H9 (cell line): ENCODE results near the gene OR1L1. TPM values are rescaled to one million over a fixed set of nuclear protein-coding genes. Genes with fewer than 3 reads are reported as not detected.

Experiments used
- DNase-seq: peaks from one replicate; pipeline ENCODE4 v3.0.0-alpha.2; 2017
- H2AFZ ChIP-seq: one replicate; pipeline ENCODE4 v1.6.1; 2013; ENCODE audit warnings: mild to moderate bottlenecking, low read length, control low read depth, moderate library complexity
- H2AK5ac ChIP-seq: 2 replicates; pipeline ENCODE4 v1.6.1; 2013; ENCODE audit warnings: low read length, control low read depth, mixed read lengths; ENCODE audit not compliant: insufficient read length
- H2BK120ac ChIP-seq: one replicate; pipeline ENCODE4 v1.6.1; 2013; ENCODE audit warnings: low read depth, mild to moderate bottlenecking, low read length, control low read depth, inconsistent platforms; ENCODE audit not compliant: poor library complexity, severe bottlenecking
- H2BK12ac ChIP-seq: 2 replicates; pipeline ENCODE4 v1.6.1; 2013; ENCODE audit warnings: low read length, control low read depth, mixed read lengths, low read depth; ENCODE audit not compliant: insufficient read length
- H2BK15ac ChIP-seq: 2 replicates; pipeline ENCODE4 v1.6.1; 2013; ENCODE audit warnings: low read depth, low read length, control low read depth
- H2BK20ac ChIP-seq: one replicate; pipeline ENCODE4 v1.6.1; 2013; ENCODE audit warnings: low read depth, mild to moderate bottlenecking, low read length, control low read depth, inconsistent platforms; ENCODE audit not compliant: poor library complexity, severe bottlenecking
- H2BK5ac ChIP-seq: 2 replicates; pipeline ENCODE4 v1.6.1; 2013; ENCODE audit warnings: low read length, control low read depth, mixed read lengths; ENCODE audit not compliant: insufficient read length
- H3K14ac ChIP-seq: 2 replicates; pipeline ENCODE4 v1.6.1; 2013; ENCODE audit warnings: low read length, control low read depth; ENCODE audit not compliant: insufficient read depth
- H3K18ac ChIP-seq: 2 replicates; pipeline ENCODE4 v1.6.1; 2013; ENCODE audit warnings: low read depth, mild to moderate bottlenecking, mixed read lengths, low read length, control low read depth; ENCODE audit not compliant: insufficient read length
- H3K23ac ChIP-seq: 2 replicates; pipeline ENCODE4 v1.6.1; 2013; ENCODE audit warnings: low read length, control low read depth, mixed read lengths, low read depth; ENCODE audit not compliant: insufficient read length
- H3K23me2 ChIP-seq: 2 replicates; pipeline ENCODE4 v1.6.1; 2013; ENCODE audit warnings: low read depth, mild to moderate bottlenecking, mixed read lengths, low read length, control low read depth; ENCODE audit not compliant: insufficient read length, poor library complexity, severe bottlenecking
- H3K27ac ChIP-seq: 2 replicates; pipeline ENCODE4 v1.5.1; 2013; ENCODE audit warnings: low read length, control low read depth, mixed read lengths, low read depth; ENCODE audit not compliant: insufficient read length
- H3K27me3 ChIP-seq: 2 replicates; pipeline ENCODE4 v1.6.1; 2013; ENCODE audit warnings: low read length, control low read depth, inconsistent platforms; ENCODE audit not compliant: insufficient read depth
- H3K4ac ChIP-seq: 2 replicates; pipeline ENCODE4 v1.6.1; 2013; ENCODE audit warnings: low read depth, mild to moderate bottlenecking, control low read depth, inconsistent platforms, low read length, moderate library complexity
- H3K4me1 ChIP-seq: 2 replicates; pipeline ENCODE4 v1.6.1; 2013; ENCODE audit warnings: low read length, control low read depth, inconsistent platforms; ENCODE audit not compliant: insufficient read depth
- H3K4me2 ChIP-seq: 2 replicates; pipeline ENCODE4 v1.6.1; 2013; ENCODE audit warnings: low read length, control low read depth, mixed read lengths; ENCODE audit not compliant: insufficient read length, insufficient read depth
- H3K56ac ChIP-seq: 2 replicates; pipeline ENCODE4 v1.6.1; 2013; ENCODE audit warnings: low read depth, mild to moderate bottlenecking, mixed read lengths, low read length, control low read depth; ENCODE audit not compliant: insufficient read length
- H3K79me1 ChIP-seq: 2 replicates; pipeline ENCODE4 v1.6.1; 2013; ENCODE audit warnings: low read depth, mild to moderate bottlenecking, moderate library complexity, low read length, control low read depth, inconsistent platforms; ENCODE audit not compliant: insufficient read depth, poor library complexity, severe bottlenecking
- H3K79me2 ChIP-seq: 2 replicates; pipeline ENCODE4 v1.6.1; 2013; ENCODE audit warnings: low read length, control low read depth, inconsistent platforms; ENCODE audit not compliant: insufficient read depth
- H3K9ac ChIP-seq: 2 replicates; pipeline ENCODE4 v1.6.1; 2013; ENCODE audit warnings: low read length, control low read depth, mixed read lengths; ENCODE audit not compliant: insufficient read length; ENCODE audit errors: extremely low read depth
- H3K9me3 ChIP-seq: one replicate; pipeline ENCODE4 v1.6.1; 2013; ENCODE audit warnings: low read depth, low read length, inconsistent platforms; ENCODE audit not compliant: control insufficient read depth
- H3T11ph ChIP-seq: one replicate; pipeline ENCODE4 v1.6.1; 2013; ENCODE audit warnings: mild to moderate bottlenecking, low read length, control low read depth, inconsistent platforms
- H4K20me1 ChIP-seq: one replicate; pipeline ENCODE4 v1.6.1; 2013; ENCODE audit not compliant: control insufficient read depth, insufficient read length, insufficient read depth
- H4K5ac ChIP-seq: 2 replicates; pipeline ENCODE4 v1.6.1; 2013; ENCODE audit warnings: low read depth, mild to moderate bottlenecking, mixed read lengths, low read length, control low read depth; ENCODE audit not compliant: insufficient read length
- H4K8ac ChIP-seq: replicated peaks from 2 replicates; pipeline ENCODE4 v1.6.1; 2013; ENCODE audit warnings: low read length, control low read depth, mixed read lengths, low read depth; ENCODE audit not compliant: insufficient read length
- H4K91ac ChIP-seq: 2 replicates; pipeline ENCODE4 v1.6.1; 2013; ENCODE audit warnings: low read depth, mild to moderate bottlenecking, moderate library complexity, mixed read lengths, low read length, control low read depth; ENCODE audit not compliant: insufficient read length
- H3K27ac Mint-ChIP-seq, 3 experiments: 2 replicates in 2 of 3; 3 replicates in 1 of 3; pipeline ENCODE4 v1.8.0; 2020 to 2021; ENCODE audit warnings: mixed read lengths in 3 of 3, mild to moderate bottlenecking in 1 of 3, moderate library complexity in 1 of 3
- H3K27me3 Mint-ChIP-seq: 2 replicates; pipeline ENCODE4 v1.8.0; 2021; ENCODE audit warnings: low read depth, mild to moderate bottlenecking, moderate library complexity, mixed read lengths
- H3K36me3 Mint-ChIP-seq, 3 experiments: 2 replicates in 2 of 3; 3 replicates in 1 of 3; pipeline ENCODE4 v1.8.0; 2020 to 2021; ENCODE audit warnings: low read depth in 3 of 3, mixed read lengths in 3 of 3; ENCODE audit not compliant: insufficient read depth in 1 of 3
- H3K4me1 Mint-ChIP-seq, 2 experiments: 2 replicates each; pipeline ENCODE4 v1.8.0; 2020; ENCODE audit warnings: mixed read lengths in 2 of 2
- H3K4me3 Mint-ChIP-seq, 2 experiments: 2 replicates in 1 of 2; 3 replicates in 1 of 2; pipeline ENCODE4 v1.8.0; 2020 to 2021; ENCODE audit warnings: mild to moderate bottlenecking in 2 of 2, mixed read lengths in 2 of 2, moderate library complexity in 1 of 2
- H3K9me3 Mint-ChIP-seq, 2 experiments: 2 replicates in 1 of 2; 3 replicates in 1 of 2; pipeline ENCODE4 v1.8.0; 2020; ENCODE audit warnings: mild to moderate bottlenecking in 2 of 2, mixed read lengths in 2 of 2, moderate library complexity in 1 of 2
- CTCF ChIP-seq: fragments of 200-600 bp; sonication (generic); conservative IDR thresholded peaks from 3 replicates; pipeline ENCODE4 v1.8.0; 2021; ENCODE audit warnings: antibody characterized with exemption, mild to moderate bottlenecking
- WGBS: extraction: QIAGEN DNeasy Blood & Tissue Kit; methylation state at CpG from one replicate; pipeline ENCODE4 v1.1.7; 2013; ENCODE audit warnings: missing lambda C conversion rate, low lambda C conversion rate, mixed read lengths; ENCODE audit not compliant: insufficient read length; ENCODE audit errors: extremely low coverage; 5-methylcytosine and 5-hydroxymethylcytosine counted together
- long read RNA-seq: library from polyadenylated mRNA; unstranded; transcript quantifications from one replicate; pipeline ENCODE4 v2.0.0, GENCODE V29; 2020
- total RNA-seq: library from RNA; stranded (reverse); gene quantifications from 2 replicates; pipeline ENCODE4 v1.2.1, GENCODE V29; 2021

OR1L1 gene
- total RNA-seq = not detected in 2 replicates
- long read RNA-seq = 0 reads

- no peak within 1 kb of the TSS for H3K18ac ChIP-seq
- H2BK120ac ChIP-seq = no peak within 1 kb of the TSS
- WGBS = no CpG with 5 or more reads among the region's 2 CpGs
- H4K8ac ChIP-seq = no peak within 1 kb of the TSS
- no peaks in the 10 kb centered on the region for H3K79me2 ChIP-seq
- Mint-ChIP-seq H3K27me3 (peaks cover under 1% of the 10 kb centered on the region), H3K27ac (no peak within 1 kb of the TSS), H3K4me3 (no peak within 1 kb of the TSS), H3K4me1 (no peaks in the 10 kb centered on the region), H3K36me3 (peaks cover 0 to 38% (median 3%) of the 10 kb centered on the region in 3 experiments; a peak in 2 of 7 replicates), H3K9me3 (peaks cover 86 to 88% of the 10 kb centered on the region in 2 experiments)
- no peak within 1 kb of the TSS for H4K5ac ChIP-seq
- no peak within 1 kb of the TSS for H2BK15ac ChIP-seq
- no peak within 1 kb of the TSS for H3K9ac ChIP-seq
- H2BK5ac ChIP-seq = no peak within 1 kb of the TSS
- H3K27me3 ChIP-seq = no peaks in the 10 kb centered on the region
- no peak within 1 kb of the TSS for H3T11ph ChIP-seq
- H2AFZ ChIP-seq = no peak within 1 kb of the TSS
- H3K27ac ChIP-seq = no peak within 1 kb of the TSS
- no peak within 1 kb of the TSS for H4K91ac ChIP-seq
- DNase-seq = no peak
- H3K56ac ChIP-seq = no peak within 1 kb of the TSS
- peaks cover 73% of the 10 kb centered on the region for H3K9me3 ChIP-seq
- no peak for TF ChIP-seq CTCF
- H3K23me2 ChIP-seq = no peaks in the 10 kb centered on the region
- H3K23ac ChIP-seq = no peak within 1 kb of the TSS
- no peak within 1 kb of the TSS for H3K4me2 ChIP-seq
- H3K4ac ChIP-seq = no peak within 1 kb of the TSS
- no peaks in the 10 kb centered on the region for H3K4me1 ChIP-seq
- H3K79me1 ChIP-seq = no peaks in the 10 kb centered on the region
- H3K14ac ChIP-seq = no peak within 1 kb of the TSS
- no peak within 1 kb of the TSS for H2BK12ac ChIP-seq
- no peak within 1 kb of the TSS for H2BK20ac ChIP-seq
- no peaks in the 10 kb centered on the region for H4K20me1 ChIP-seq
- H2AK5ac ChIP-seq = no peak within 1 kb of the TSS
These were observed at the start of gene OR1L1 for GRCh38 chr9:122661416-122661815. Gene OR1L1 (plus strand): TSS chr9:122661716. CDS start chr9:122661716, 0 bp downstream.
